ENCODE data around the gene VAX1. TPM values are rescaled to one million over a fixed set of nuclear protein-coding genes. Genes with fewer than 3 reads are reported as not detected.
A peak's percentile ranks its signal among the peaks of the same experiment; 100 is the strongest.

The VAX1 gene
- total and polyA plus RNA-seq, 9 of the 15 experiments (the other 6 are each of a cell fraction or from before 2014, with no cell fraction given) = not detected

- intact Hi-C loops (cut with micrococcal nuclease) = no loop called here
- peaks cover 21 to 71% of the 10 kb centered on the region in 2 experiments for H3K27me3 ChIP-seq (ENCODE audit: control insufficient read depth in 2 of 2, insufficient read depth in 2 of 2, low read length in 2 of 2)
These were observed 5.3 kb downstream of the VAX1 start for GRCh38 chr10:117132751-117133231.

GRCh38 chr10:117131376-117132327 is 6.4 kb downstream of the VAX1 start:
- WGBS (ENCODE audit: insufficient coverage, low coverage, missing lambda C conversion rate) = under 1% methylated on average over 25 of the region's 47 CpGs
- DNase-seq (ENCODE audit: extremely low read depth in 1 of 4, low spot score in 3 of 4) (peak in 1 of 4 experiments; percentile 4), FAIRE-seq (no peak), ATAC-seq (peak; percentile 54)
- BruUV-seq (replicated peaks) = no TSS peak
- TF ChIP-seq ETV1 (tag; conservative IDR thresholded peaks at IDR 0.05; ENCODE audit: low read depth) (0 out of 2 replicates have a peak, but pooled peaks have one; percentile 14), EGR1 (conservative IDR thresholded peaks at IDR 0.05) (peak; percentile 46; the same call in 1 of the 2 replicates), ZNF696 (CRISPR knock-in tag; conservative IDR thresholded peaks at IDR 0.05) (no peak)
- no peaks in the 10 kb centered on the region for H3K36me3 ChIP-seq (ENCODE audit: control insufficient read depth, insufficient read depth, low read length)
- peaks cover 0 to 10% of the 10 kb centered on the region in 2 experiments; a peak in 2 of 5 replicates for H3K4me1 ChIP-seq (replicated peaks in 1 of 2; ENCODE audit: control insufficient read depth in 2 of 2, insufficient read depth in 2 of 2, low read length in 2 of 2)
- no peak overlapping the region for H2AFZ ChIP-seq (ENCODE audit: low read depth, low read length)
- H3K27ac ChIP-seq (ENCODE audit: extremely low read depth, low read depth, low read length) = no peak overlapping the region
- H4K20me1 ChIP-seq (replicated peaks; ENCODE audit: control insufficient read depth, insufficient read depth, low read length) = no peaks in the 10 kb centered on the region
- in situ Hi-C loops (cut with MboI) = no loop called here
- intact Hi-C loops (cut with micrococcal nuclease) = no loop called here
- ChIA-PET POLR2A (no interaction called here), CTCF (ENCODE audit: low intra/inter-chr PET ratio) (no interaction called here)
- H3K4me3 ChIP-seq = no peak overlapping the region
- no peak overlapping the region for H3K9ac ChIP-seq (ENCODE audit: insufficient read depth in 1 of 2, low read depth in 2 of 2, low read length in 2 of 2)
- H3K79me2 ChIP-seq (ENCODE audit: control insufficient read depth, insufficient read depth, low read length) = no peaks in the 10 kb centered on the region
- H3K9me3 ChIP-seq (replicated peaks; ENCODE audit: control insufficient read depth, insufficient read depth, low read depth, low read length) = no peaks in the 10 kb centered on the region
- H3K27me3 ChIP-seq (ENCODE audit: control insufficient read depth in 2 of 2, insufficient read depth in 2 of 2, low read length in 2 of 2) = peaks cover 21 to 64% of the 10 kb centered on the region in 2 experiments
- H3K4me2 ChIP-seq (ENCODE audit: insufficient read depth, low read length) = no peak overlapping the region
- no peaks in the 10 kb centered on the region for H3K9me1 ChIP-seq (ENCODE audit: control insufficient read depth, insufficient read depth, low read length)

More at GRCh38 chr10:117132751-117133231, 5.3 kb downstream of the VAX1 start:
- no peak overlapping the region for H3K4me3 ChIP-seq
- H3K4me1 ChIP-seq (replicated peaks in 1 of 2; ENCODE audit: control insufficient read depth in 2 of 2, insufficient read depth in 2 of 2, low read length in 2 of 2) = peaks cover 0 to 22% of the 10 kb centered on the region in 2 experiments; a peak in 2 of 5 replicates
- no peaks in the 10 kb centered on the region for H3K9me1 ChIP-seq (ENCODE audit: control insufficient read depth, insufficient read depth, low read length)
- FAIRE-seq (no peak), DNase-seq (ENCODE audit: extremely low read depth in 1 of 4, low spot score in 3 of 4) (no peak), ATAC-seq (no peak)
- no peaks in the 10 kb centered on the region for H4K20me1 ChIP-seq (replicated peaks; ENCODE audit: control insufficient read depth, insufficient read depth, low read length)
- in situ Hi-C loops (cut with MboI) = no loop called here
- TF ChIP-seq HNRNPLL (IDR thresholded peaks at IDR 0.05; ENCODE audit: low read depth, low read length, poor library complexity, severe bottlenecking) = peak; percentile 29
- no peak for TF ChIP-seq SAFB2 (IDR thresholded peaks at IDR 0.05; ENCODE audit: borderline replicate concordance, low read depth, low read length, severe bottlenecking)
- no peak overlapping the region for H2AFZ ChIP-seq (ENCODE audit: low read depth, low read length)
- no peak overlapping the region for H3K4me2 ChIP-seq (ENCODE audit: insufficient read depth, low read length)
- BruUV-seq (replicated peaks) = no TSS peak
- H3K9ac ChIP-seq (ENCODE audit: insufficient read depth in 1 of 2, low read depth in 2 of 2, low read length in 2 of 2) = no peak overlapping the region
- ChIA-PET POLR2A (no interaction called here), CTCF (ENCODE audit: low intra/inter-chr PET ratio) (no interaction called here)
- no peaks in the 10 kb centered on the region for H3K9me3 ChIP-seq (replicated peaks; ENCODE audit: control insufficient read depth, insufficient read depth, low read depth, low read length)
- WGBS (ENCODE audit: insufficient coverage, low coverage, missing lambda C conversion rate) = 3% methylated on average over 27 of the region's 27 CpGs
- H3K36me3 ChIP-seq (ENCODE audit: control insufficient read depth, insufficient read depth, low read length) = no peaks in the 10 kb centered on the region
- H3K27ac ChIP-seq (ENCODE audit: extremely low read depth, low read depth, low read length) = no peak overlapping the region
- no peaks in the 10 kb centered on the region for H3K79me2 ChIP-seq (ENCODE audit: control insufficient read depth, insufficient read depth, low read length)

Data from K562 (cell line).